ENCODE measurements around the gene RCE1.
A peak's percentile ranks its signal among the peaks of the same experiment; 100 is the strongest.

RCE1 gene

GRCh38 chr11:66854231-66854661, 11.0 kb downstream of the RCE1 start:
- no peak for DNase-seq
- Histone ChIP-seq H4K8ac (ENCODE audit: low read depth, low read length) (no peak overlapping the region), H3K4me2 (ENCODE audit: low read length) (no peak overlapping the region), H3K23ac (ENCODE audit: low read length) (no peak overlapping the region), H3K9me3 (ENCODE audit: insufficient read depth, low read depth, low read length) (no peaks in the 10 kb centered on the region), H2AFZ (ENCODE audit: insufficient read depth, low read length, poor library complexity) (no peak overlapping the region), H3K79me2 (ENCODE audit: control insufficient read depth, insufficient read depth, low read length, poor library complexity) (peaks cover 4% of the 10 kb centered on the region), H2BK120ac (ENCODE audit: insufficient read depth, low read length, poor library complexity) (no peak overlapping the region), H3K27ac (ENCODE audit: low read depth, low read length) (no peak overlapping the region), H3K79me1 (ENCODE audit: low read length) (peaks cover 6% of the 10 kb centered on the region), H2BK12ac (ENCODE audit: low read length) (no peak overlapping the region), H3K4me3 (ENCODE audit: low read depth, low read length) (no peak overlapping the region), H3K14ac (ENCODE audit: low read length) (no peak overlapping the region), H3K18ac (ENCODE audit: low read length) (no peak overlapping the region), H2AK5ac (ENCODE audit: low read length) (no peak overlapping the region), H3K4ac (ENCODE audit: low read depth, low read length) (no peak overlapping the region), H3K27me3 (ENCODE audit: insufficient read depth, low read length) (no peaks in the 10 kb centered on the region), H4K91ac (ENCODE audit: low read depth, low read length) (no peak overlapping the region), H3K36me3 (ENCODE audit: control insufficient read depth in 1 of 2, insufficient read depth in 2 of 2, low read length in 2 of 2) (peaks cover 1 to 11% of the 10 kb centered on the region in 2 experiments), H4K12ac (ENCODE audit: low read depth, low read length) (no peak overlapping the region), H2BK5ac (ENCODE audit: low read depth, low read length, poor library complexity) (no peak overlapping the region), H3K9ac (ENCODE audit: low read length) (no peak overlapping the region), H3K4me1 (ENCODE audit: control insufficient read depth in 1 of 2, insufficient read depth in 2 of 2, low read length in 2 of 2) (peaks cover 4 to 8% of the 10 kb centered on the region in 2 experiments)
- no CpG with 5 or more reads among the region's 12 CpGs for WGBS (ENCODE audit: extremely low coverage, insufficient coverage, insufficient read length)

GRCh38 chr11:66854729-66855211, 11.5 kb downstream of the RCE1 start:
- Histone ChIP-seq H2BK12ac (ENCODE audit: low read length) (no peak overlapping the region), H3K4ac (ENCODE audit: low read depth, low read length) (no peak overlapping the region), H2AK5ac (ENCODE audit: low read length) (no peak overlapping the region), H3K9me3 (ENCODE audit: insufficient read depth, low read depth, low read length) (no peaks in the 10 kb centered on the region), H3K4me1 (ENCODE audit: control insufficient read depth in 1 of 2, insufficient read depth in 2 of 2, low read length in 2 of 2) (peaks cover 4 to 8% of the 10 kb centered on the region in 2 experiments), H2BK5ac (ENCODE audit: low read depth, low read length, poor library complexity) (no peak overlapping the region), H3K4me3 (ENCODE audit: low read depth, low read length) (no peak overlapping the region), H4K8ac (ENCODE audit: low read depth, low read length) (no peak overlapping the region), H3K23ac (ENCODE audit: low read length) (no peak overlapping the region), H3K9ac (ENCODE audit: low read length) (no peak overlapping the region), H3K14ac (ENCODE audit: low read length) (no peak overlapping the region), H2BK120ac (ENCODE audit: insufficient read depth, low read length, poor library complexity) (no peak overlapping the region), H2AFZ (ENCODE audit: insufficient read depth, low read length, poor library complexity) (no peak overlapping the region), H3K18ac (ENCODE audit: low read length) (no peak overlapping the region), H3K79me2 (ENCODE audit: control insufficient read depth, insufficient read depth, low read length, poor library complexity) (peaks cover 4% of the 10 kb centered on the region), H3K27ac (ENCODE audit: low read depth, low read length) (no peak overlapping the region), H4K91ac (ENCODE audit: low read depth, low read length) (no peak overlapping the region), H3K27me3 (ENCODE audit: insufficient read depth, low read length) (no peaks in the 10 kb centered on the region), H3K36me3 (ENCODE audit: control insufficient read depth in 1 of 2, insufficient read depth in 2 of 2, low read length in 2 of 2) (peaks cover 2 to 8% of the 10 kb centered on the region in 2 experiments), H4K12ac (ENCODE audit: low read depth, low read length) (no peak overlapping the region), H3K4me2 (ENCODE audit: low read length) (no peak overlapping the region), H3K79me1 (ENCODE audit: low read length) (peaks cover 6% of the 10 kb centered on the region)
- no CpG with 5 or more reads among the region's 15 CpGs for WGBS (ENCODE audit: extremely low coverage, insufficient coverage, insufficient read length)
- DNase-seq, result no peak

DNA sequence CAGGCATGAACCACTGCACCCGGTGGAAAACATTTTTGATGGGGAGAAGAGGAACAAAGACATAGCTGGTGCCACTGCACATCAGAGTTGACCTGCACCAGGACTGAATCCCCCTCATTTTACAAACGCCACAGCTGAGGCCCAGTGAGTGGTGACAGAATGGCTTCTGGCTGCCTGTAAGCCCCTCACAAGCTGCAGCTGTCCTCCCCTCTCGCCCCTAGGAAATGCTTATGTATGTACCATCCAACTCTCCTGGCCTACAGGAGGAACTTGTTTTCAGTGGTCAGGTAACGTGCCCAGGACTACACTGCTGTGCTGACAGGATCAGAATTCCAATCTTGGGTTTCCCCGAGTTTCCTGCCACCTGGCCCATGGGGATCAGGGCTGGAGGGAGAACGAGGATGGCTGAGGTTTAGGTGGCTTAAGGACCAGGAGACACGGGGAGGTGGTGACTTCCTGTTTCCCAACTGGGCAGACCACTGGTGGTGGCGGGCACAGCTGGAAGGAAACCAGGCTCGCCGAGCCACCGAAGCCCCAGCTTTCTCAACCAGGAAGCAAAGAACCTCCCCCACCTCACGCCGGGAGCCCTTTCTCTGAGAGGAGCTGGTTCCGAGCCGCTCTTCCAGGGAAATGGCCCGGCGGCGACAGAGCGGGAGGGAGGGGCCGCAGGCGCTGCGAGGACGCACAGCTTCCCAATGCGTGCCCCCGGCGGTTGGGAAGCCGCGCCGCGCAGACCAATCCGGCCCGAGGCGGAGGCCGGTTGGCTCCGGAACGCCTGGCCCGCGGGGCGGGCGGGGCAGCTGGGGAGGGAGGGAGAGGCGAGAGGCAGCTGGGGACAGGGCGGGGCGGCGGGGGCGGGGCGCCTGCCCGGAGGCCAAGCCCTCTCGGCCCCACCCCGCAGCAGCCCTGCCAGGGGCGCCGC, 12.6 kb downstream of the RCE1 start:
- Histone ChIP-seq H4K91ac (ENCODE audit: low read depth, low read length) (peak overlapping the region; percentile 76), H4K12ac (ENCODE audit: low read depth, low read length) (peak overlapping the region; percentile 39), H3K23ac (ENCODE audit: low read length) (no peak overlapping the region), H3K14ac (ENCODE audit: low read length) (peak overlapping the region; percentile 41), H3K27ac (ENCODE audit: low read depth, low read length) (peak overlapping the region; percentile 13), H3K4me3 (ENCODE audit: low read depth, low read length) (peak overlapping the region; percentile 70), H3K9ac (ENCODE audit: low read length) (peak overlapping the region; percentile 0), H2BK120ac (ENCODE audit: insufficient read depth, low read length, poor library complexity) (peak overlapping the region; percentile 50), H3K79me1 (ENCODE audit: low read length) (peaks cover 6% of the 10 kb centered on the region), H3K18ac (ENCODE audit: low read length) (peak overlapping the region; percentile 45), H3K36me3 (ENCODE audit: control insufficient read depth in 1 of 2, insufficient read depth in 2 of 2, low read length in 2 of 2) (peaks cover 2 to 8% of the 10 kb centered on the region in 2 experiments), H3K4me1 (ENCODE audit: control insufficient read depth in 1 of 2, insufficient read depth in 2 of 2, low read length in 2 of 2) (peaks cover 4 to 8% of the 10 kb centered on the region in 2 experiments), H4K8ac (ENCODE audit: low read depth, low read length) (peak overlapping the region; percentile 72), H3K9me3 (ENCODE audit: insufficient read depth, low read depth, low read length) (no peaks in the 10 kb centered on the region), H3K4me2 (ENCODE audit: low read length) (peak overlapping the region; percentile 79), H3K4ac (ENCODE audit: low read depth, low read length) (no peak overlapping the region), H3K27me3 (ENCODE audit: insufficient read depth, low read length) (no peaks in the 10 kb centered on the region), H2BK12ac (ENCODE audit: low read length) (peak overlapping the region; percentile 53), H2AK5ac (ENCODE audit: low read length) (peak overlapping the region; percentile 42), H2BK5ac (ENCODE audit: low read depth, low read length, poor library complexity) (peak overlapping the region; percentile 11), H2AFZ (ENCODE audit: insufficient read depth, low read length, poor library complexity) (peak overlapping the region; percentile 66), H3K79me2 (ENCODE audit: control insufficient read depth, insufficient read depth, low read length, poor library complexity) (peaks cover 4% of the 10 kb centered on the region)
- no CpG with 5 or more reads among the region's 51 CpGs for WGBS (ENCODE audit: extremely low coverage, insufficient coverage, insufficient read length)
- DNase-seq, result peak; percentile 88 to 96

DNA sequence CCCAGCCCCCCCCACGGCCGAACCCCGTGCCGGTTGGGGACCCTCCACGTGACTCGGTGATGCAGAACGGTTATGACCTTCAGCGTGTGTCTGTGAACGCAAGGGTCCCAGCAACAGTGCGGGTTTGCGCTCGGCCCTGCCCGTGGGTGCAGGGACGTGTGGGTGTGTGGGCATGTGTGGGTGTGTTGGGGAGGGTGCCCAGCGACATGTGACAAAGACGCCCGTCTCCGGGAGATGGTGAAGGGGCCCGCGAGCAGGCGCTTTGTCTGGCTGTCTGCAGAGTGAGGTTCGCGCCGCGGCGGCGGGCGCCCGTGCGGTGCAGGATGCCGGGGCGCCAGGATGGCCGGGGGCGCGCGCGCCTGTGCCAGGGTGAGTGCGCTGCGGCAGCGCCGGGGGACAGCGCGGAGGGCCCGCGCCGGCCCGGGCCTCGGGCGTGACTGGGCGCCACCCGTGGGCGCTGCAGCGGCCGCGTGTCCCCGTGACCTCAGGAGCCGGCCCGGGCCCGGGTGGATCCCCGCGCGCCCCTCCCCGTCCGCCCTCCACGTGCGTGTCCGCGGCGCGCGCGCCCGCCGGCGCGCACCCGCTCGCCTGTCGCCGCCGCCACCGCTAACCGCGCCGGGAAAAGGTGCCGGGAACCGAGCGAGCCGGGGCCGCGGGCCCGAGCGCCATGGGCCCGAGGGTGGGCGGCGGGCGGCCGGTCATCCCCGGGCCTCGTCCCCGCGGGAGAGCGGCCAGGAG, 13.4 kb downstream of the RCE1 start, which contains the start of gene LRFN4:
LRFN4 (plus strand) TSS at position 569 of the 738 bp plus-strand sequence. CDS start 681 bp downstream, outside the sequence.
- Histone ChIP-seq H3K9ac (ENCODE audit: low read length) (peak within 1 kb of the TSS; percentile 34), H3K9me3 (ENCODE audit: insufficient read depth, low read depth, low read length) (no peaks in the 10 kb centered on the region), H3K23ac (ENCODE audit: low read length) (no peak within 1 kb of the TSS), H3K27ac (ENCODE audit: low read depth, low read length) (peak within 1 kb of the TSS; percentile 13), H3K79me2 (ENCODE audit: control insufficient read depth, insufficient read depth, low read length, poor library complexity) (peaks cover 4% of the 10 kb centered on the region), H4K91ac (ENCODE audit: low read depth, low read length) (peak within 1 kb of the TSS; percentile 76), H3K36me3 (ENCODE audit: control insufficient read depth in 1 of 2, insufficient read depth in 2 of 2, low read length in 2 of 2) (peaks cover 2 to 10% of the 10 kb centered on the region in 2 experiments), H4K12ac (ENCODE audit: low read depth, low read length) (peak within 1 kb of the TSS; percentile 51), H4K8ac (ENCODE audit: low read depth, low read length) (peak within 1 kb of the TSS; percentile 78), H3K4ac (ENCODE audit: low read depth, low read length) (peak within 1 kb of the TSS; percentile 13), H3K4me3 (ENCODE audit: low read depth, low read length) (peak within 1 kb of the TSS; percentile 70), H3K14ac (ENCODE audit: low read length) (peak within 1 kb of the TSS; percentile 41), H2AFZ (ENCODE audit: insufficient read depth, low read length, poor library complexity) (peak within 1 kb of the TSS; percentile 66), H3K27me3 (ENCODE audit: insufficient read depth, low read length) (no peaks in the 10 kb centered on the region), H3K4me1 (ENCODE audit: control insufficient read depth in 1 of 2, insufficient read depth in 2 of 2, low read length in 2 of 2) (peaks cover 4 to 8% of the 10 kb centered on the region in 2 experiments), H3K4me2 (ENCODE audit: low read length) (peak within 1 kb of the TSS; percentile 79), H3K18ac (ENCODE audit: low read length) (peak within 1 kb of the TSS; percentile 45), H2BK5ac (ENCODE audit: low read depth, low read length, poor library complexity) (peak within 1 kb of the TSS; percentile 11), H2BK120ac (ENCODE audit: insufficient read depth, low read length, poor library complexity) (peak within 1 kb of the TSS; percentile 50), H3K79me1 (ENCODE audit: low read length) (peaks cover 6% of the 10 kb centered on the region), H2BK12ac (ENCODE audit: low read length) (peak within 1 kb of the TSS; percentile 53), H2AK5ac (ENCODE audit: low read length) (peak within 1 kb of the TSS; percentile 42)
- peak in 1 of 2 donors; percentile 33 for DNase-seq
- no CpG with 5 or more reads among the region's 103 CpGs for WGBS (ENCODE audit: extremely low coverage, insufficient coverage, insufficient read length)
